GM12801 (cell line): Measurements from ENCODE around the gene DICER1.

Experiments
- CTCF ChIP-seq: IDR thresholded peaks from one replicate; pipeline ENCODE4 v1.5.1; 2011; ENCODE audit warnings: control low read depth; ENCODE audit not compliant: insufficient read length; ENCODE audit errors: extremely low read depth

DICER1 gene

GRCh38 chr14:95190346-95190840 is 33.1 kb upstream of the DICER1 start:
- no peak for TF ChIP-seq CTCF

GRCh38 chr14:95189367-95190132 is 32.2 kb upstream of the DICER1 start:
- TF ChIP-seq CTCF = no peak

- TF ChIP-seq CTCF = no peak
These were observed 31.1 kb upstream of the DICER1 start for GRCh38 chr14:95188380-95188779.

GRCh38 chr14:95185767-95186392 is 28.6 kb upstream of the DICER1 start:
- TF ChIP-seq CTCF = no peak

GRCh38 chr14:95185033-95185766 is 27.9 kb upstream of the DICER1 start:
- TF ChIP-seq CTCF = no peak

- no peak for TF ChIP-seq CTCF
These were observed 27.1 kb upstream of the DICER1 start for GRCh38 chr14:95184413-95184790.
